ENCODE data around the gene NPC1.

DNA sequence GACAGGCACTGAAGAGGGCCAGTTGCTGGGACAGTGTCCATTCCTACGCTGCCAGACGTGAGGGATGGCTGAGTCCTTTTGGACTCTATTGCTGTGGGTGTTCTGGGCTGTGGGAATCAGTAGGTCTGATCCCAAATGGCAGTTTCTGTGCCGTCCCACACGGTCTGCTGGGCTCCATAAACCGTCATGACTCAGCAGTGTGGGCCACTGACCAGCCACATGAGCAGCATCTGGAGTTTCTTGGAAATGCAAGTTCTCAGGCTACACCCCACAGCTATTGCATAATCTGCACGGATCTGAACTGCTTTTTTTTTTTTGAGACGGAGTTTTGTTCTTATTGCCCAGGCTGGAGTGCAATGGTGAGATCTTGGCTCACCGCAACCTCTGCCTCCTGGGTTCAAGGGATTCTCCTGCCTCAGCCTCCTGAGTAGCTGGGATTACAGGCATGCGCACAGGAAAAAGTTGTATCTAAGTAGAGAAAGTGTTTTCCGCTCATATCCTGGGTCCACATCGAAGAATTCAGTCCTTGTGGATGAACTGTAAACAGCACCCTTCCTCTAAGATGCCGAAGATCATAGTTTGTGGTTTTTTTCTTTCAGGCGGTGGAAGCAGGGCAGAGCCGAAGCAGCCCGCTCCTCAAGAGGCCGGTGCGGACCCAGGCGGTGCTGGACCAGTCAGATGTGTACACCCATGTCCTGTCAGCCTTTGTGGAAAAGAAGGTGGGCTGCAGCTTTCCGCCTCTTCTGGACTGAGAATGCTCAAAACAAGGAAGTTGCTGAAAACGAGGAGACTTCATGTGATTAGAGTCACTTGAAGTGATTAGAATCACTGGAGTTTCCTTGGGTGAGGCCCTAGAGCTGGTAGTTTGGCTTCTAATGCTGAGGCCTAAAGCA, 57.5 kb downstream of the NPC1 start:
- TF ChIP-seq POLR2A (IDR thresholded peaks at IDR 0.05) (no peak), POLR2AphosphoS5 (IDR thresholded peaks at IDR 0.05) (no peak)
- TF ChIP-seq, protein P1, sequence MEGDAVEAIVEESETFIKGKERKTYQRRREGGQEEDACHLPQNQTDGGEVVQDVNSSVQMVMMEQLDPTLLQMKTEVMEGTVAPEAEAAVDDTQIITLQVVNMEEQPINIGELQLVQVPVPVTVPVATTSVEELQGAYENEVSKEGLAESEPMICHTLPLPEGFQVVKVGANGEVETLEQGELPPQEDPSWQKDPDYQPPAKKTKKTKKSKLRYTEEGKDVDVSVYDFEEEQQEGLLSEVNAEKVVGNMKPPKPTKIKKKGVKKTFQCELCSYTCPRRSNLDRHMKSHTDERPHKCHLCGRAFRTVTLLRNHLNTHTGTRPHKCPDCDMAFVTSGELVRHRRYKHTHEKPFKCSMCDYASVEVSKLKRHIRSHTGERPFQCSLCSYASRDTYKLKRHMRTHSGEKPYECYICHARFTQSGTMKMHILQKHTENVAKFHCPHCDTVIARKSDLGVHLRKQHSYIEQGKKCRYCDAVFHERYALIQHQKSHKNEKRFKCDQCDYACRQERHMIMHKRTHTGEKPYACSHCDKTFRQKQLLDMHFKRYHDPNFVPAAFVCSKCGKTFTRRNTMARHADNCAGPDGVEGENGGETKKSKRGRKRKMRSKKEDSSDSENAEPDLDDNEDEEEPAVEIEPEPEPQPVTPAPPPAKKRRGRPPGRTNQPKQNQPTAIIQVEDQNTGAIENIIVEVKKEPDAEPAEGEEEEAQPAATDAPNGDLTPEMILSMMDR (IDR thresholded peaks at IDR 0.05): no peak
